Measurements from ENCODE around the gene DAB2IP. TPM values are rescaled to one million over a fixed set of nuclear protein-coding genes. Genes with fewer than 3 reads are reported as not detected.

Gene DAB2IP
- total and polyA plus RNA-seq, 2 experiments from 2014 or later, result 8.9 to 42.8 TPM

DNA sequence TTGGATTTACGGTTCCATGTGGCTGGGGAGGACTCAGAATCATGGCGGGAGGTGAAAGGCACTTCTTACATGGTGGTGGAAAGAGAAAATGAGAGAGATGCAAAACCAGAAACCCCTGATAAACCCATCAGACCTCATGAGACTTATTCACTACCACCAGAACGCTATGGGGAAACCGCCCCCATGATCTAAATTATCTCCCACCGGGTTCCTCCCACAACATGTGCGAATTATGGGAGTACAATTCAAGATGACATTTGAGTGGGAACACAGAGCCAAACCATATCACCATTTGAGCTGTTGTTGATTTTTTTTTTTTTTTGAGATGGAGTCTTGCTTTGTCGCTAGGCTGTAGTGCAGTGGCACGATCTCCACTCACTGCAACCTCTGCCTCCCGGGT is 16.5 kb downstream of the DAB2IP start (continued):
- TF ChIP-seq, protein P1, sequence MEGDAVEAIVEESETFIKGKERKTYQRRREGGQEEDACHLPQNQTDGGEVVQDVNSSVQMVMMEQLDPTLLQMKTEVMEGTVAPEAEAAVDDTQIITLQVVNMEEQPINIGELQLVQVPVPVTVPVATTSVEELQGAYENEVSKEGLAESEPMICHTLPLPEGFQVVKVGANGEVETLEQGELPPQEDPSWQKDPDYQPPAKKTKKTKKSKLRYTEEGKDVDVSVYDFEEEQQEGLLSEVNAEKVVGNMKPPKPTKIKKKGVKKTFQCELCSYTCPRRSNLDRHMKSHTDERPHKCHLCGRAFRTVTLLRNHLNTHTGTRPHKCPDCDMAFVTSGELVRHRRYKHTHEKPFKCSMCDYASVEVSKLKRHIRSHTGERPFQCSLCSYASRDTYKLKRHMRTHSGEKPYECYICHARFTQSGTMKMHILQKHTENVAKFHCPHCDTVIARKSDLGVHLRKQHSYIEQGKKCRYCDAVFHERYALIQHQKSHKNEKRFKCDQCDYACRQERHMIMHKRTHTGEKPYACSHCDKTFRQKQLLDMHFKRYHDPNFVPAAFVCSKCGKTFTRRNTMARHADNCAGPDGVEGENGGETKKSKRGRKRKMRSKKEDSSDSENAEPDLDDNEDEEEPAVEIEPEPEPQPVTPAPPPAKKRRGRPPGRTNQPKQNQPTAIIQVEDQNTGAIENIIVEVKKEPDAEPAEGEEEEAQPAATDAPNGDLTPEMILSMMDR (conservative IDR thresholded peaks at IDR 0.05; ENCODE audit: low read depth in 2 of 2), result no peak
- TF ChIP-seq EZH2phosphoT487 (IDR thresholded peaks at IDR 0.05; ENCODE audit: unreplicated experiment) (no peak), ZNF114 (CRISPR knock-in tag; IDR thresholded peaks at IDR 0.05) (no peak), CREB1 (CRISPR knock-in tag; IDR thresholded peaks at IDR 0.05; ENCODE audit: low read depth) (no peak), ZNF331 (CRISPR knock-in tag; IDR thresholded peaks at IDR 0.05; ENCODE audit: low read depth) (no peak)

DNA sequence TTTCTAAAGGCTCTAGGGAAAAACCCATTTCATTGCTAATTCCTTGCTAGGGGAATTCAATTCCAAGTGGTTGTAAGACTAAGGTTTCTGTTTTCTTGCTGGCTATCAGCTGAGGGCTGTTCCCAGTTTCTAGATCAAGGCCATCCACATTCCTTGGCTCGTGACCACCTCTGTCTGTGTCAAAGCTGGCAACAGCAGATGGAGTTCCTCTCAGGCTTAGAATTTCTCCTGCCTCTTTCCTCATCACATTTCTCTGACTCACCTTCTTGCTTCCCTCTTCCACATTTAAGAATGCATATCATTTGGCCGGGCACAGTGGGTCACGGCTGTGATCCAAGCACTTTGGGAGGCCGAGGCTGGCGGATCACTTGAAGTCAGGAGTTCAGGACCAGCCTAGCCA is 19.0 kb downstream of the DAB2IP start:
- no peak overlapping the region for H2AFZ ChIP-seq
- no peaks in the 10 kb centered on the region; the same call in 1 of the 2 replicates for H4K20me1 ChIP-seq (replicated peaks; ENCODE audit: insufficient read depth)
- no peaks in the 10 kb centered on the region for H3K9me2 ChIP-seq (ENCODE audit: insufficient read depth)
- H3K4me3 ChIP-seq, result no peak overlapping the region
- Mint-ChIP-seq H3K4me1 (peaks cover 19% of the 10 kb centered on the region), H3K36me3 (ENCODE audit: low read depth) (peaks cover 8% of the 10 kb centered on the region; the same call in 2 of the 3 replicates), H3K4me3 (no peak overlapping the region), H3K27ac (no peak overlapping the region), H3K9me3 (no peaks in the 10 kb centered on the region; the same call in 2 of the 3 replicates), H3K27me3 (ENCODE audit: insufficient read depth, low read depth, poor library complexity) (peaks cover 6% of the 10 kb centered on the region)
- peaks cover 2% of the 10 kb centered on the region; the same call in 1 of the 2 replicates for H3K79me2 ChIP-seq (replicated peaks; ENCODE audit: insufficient read depth)
- DNase-seq (ENCODE audit: low spot score) (no peak), ATAC-seq (no peak)
- no peaks in the 10 kb centered on the region for H3K36me3 ChIP-seq (ENCODE audit: insufficient read depth)
- no peaks in the 10 kb centered on the region for H3K27me3 ChIP-seq (ENCODE audit: insufficient read depth)
- H3K27ac ChIP-seq (ENCODE audit: low read depth), result no peak overlapping the region
- no peaks in the 10 kb centered on the region for H3K4me1 ChIP-seq (ENCODE audit: insufficient read depth)
- H3F3A ChIP-seq (replicated peaks; ENCODE audit: low read depth), result 0 out of 2 replicates have a peak, but pooled peaks cover 3% of the 10 kb centered on the region
- no peak overlapping the region for H3K4me2 ChIP-seq
- TF ChIP-seq, protein P2, sequence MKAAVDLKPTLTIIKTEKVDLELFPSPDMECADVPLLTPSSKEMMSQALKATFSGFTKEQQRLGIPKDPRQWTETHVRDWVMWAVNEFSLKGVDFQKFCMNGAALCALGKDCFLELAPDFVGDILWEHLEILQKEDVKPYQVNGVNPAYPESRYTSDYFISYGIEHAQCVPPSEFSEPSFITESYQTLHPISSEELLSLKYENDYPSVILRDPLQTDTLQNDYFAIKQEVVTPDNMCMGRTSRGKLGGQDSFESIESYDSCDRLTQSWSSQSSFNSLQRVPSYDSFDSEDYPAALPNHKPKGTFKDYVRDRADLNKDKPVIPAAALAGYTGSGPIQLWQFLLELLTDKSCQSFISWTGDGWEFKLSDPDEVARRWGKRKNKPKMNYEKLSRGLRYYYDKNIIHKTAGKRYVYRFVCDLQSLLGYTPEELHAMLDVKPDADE (IDR thresholded peaks at IDR 0.05), result no peak
- TF ChIP-seq, protein P3, sequence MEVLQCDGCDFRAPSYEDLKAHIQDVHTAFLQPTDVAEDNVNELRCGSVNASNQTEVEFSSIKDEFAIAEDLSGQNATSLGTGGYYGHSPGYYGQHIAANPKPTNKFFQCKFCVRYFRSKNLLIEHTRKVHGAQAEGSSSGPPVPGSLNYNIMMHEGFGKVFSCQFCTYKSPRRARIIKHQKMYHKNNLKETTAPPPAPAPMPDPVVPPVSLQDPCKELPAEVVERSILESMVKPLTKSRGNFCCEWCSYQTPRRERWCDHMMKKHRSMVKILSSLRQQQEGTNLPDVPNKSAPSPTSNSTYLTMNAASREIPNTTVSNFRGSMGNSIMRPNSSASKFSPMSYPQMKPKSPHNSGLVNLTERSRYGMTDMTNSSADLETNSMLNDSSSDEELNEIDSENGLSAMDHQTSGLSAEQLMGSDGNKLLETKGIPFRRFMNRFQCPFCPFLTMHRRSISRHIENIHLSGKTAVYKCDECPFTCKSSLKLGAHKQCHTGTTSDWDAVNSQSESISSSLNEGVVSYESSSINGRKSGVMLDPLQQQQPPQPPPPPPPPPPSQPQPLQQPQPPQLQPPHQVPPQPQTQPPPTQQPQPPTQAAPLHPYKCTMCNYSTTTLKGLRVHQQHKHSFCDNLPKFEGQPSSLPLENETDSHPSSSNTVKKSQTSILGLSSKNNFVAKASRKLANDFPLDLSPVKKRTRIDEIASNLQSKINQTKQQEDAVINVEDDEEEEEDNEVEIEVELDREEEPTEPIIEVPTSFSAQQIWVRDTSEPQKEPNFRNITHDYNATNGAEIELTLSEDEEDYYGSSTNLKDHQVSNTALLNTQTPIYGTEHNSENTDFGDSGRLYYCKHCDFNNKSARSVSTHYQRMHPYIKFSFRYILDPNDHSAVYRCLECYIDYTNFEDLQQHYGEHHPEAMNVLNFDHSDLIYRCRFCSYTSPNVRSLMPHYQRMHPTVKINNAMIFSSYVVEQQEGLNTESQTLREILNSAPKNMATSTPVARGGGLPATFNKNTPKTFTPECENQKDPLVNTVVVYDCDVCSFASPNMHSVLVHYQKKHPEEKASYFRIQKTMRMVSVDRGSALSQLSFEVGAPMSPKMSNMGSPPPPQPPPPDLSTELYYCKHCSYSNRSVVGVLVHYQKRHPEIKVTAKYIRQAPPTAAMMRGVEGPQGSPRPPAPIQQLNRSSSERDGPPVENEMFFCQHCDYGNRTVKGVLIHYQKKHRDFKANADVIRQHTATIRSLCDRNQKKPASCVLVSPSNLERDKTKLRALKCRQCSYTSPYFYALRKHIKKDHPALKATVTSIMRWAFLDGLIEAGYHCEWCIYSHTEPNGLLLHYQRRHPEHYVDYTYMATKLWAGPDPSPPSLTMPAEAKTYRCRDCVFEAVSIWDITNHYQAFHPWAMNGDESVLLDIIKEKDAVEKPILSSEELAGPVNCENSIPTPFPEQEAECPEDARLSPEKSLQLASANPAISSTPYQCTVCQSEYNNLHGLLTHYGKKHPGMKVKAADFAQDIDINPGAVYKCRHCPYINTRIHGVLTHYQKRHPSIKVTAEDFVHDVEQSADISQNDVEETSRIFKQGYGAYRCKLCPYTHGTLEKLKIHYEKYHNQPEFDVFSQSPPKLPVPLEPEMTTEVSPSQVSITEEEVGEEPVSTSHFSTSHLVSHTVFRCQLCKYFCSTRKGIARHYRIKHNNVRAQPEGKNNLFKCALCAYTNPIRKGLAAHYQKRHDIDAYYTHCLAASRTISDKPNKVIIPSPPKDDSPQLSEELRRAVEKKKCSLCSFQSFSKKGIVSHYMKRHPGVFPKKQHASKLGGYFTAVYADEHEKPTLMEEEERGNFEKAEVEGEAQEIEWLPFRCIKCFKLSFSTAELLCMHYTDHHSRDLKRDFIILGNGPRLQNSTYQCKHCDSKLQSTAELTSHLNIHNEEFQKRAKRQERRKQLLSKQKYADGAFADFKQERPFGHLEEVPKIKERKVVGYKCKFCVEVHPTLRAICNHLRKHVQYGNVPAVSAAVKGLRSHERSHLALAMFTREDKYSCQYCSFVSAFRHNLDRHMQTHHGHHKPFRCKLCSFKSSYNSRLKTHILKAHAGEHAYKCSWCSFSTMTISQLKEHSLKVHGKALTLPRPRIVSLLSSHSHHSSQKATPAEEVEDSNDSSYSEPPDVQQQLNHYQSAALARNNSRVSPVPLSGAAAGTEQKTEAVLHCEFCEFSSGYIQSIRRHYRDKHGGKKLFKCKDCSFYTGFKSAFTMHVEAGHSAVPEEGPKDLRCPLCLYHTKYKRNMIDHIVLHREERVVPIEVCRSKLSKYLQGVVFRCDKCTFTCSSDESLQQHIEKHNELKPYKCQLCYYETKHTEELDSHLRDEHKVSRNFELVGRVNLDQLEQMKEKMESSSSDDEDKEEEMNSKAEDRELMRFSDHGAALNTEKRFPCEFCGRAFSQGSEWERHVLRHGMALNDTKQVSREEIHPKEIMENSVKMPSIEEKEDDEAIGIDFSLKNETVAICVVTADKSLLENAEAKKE (CRISPR knock-in tag; IDR thresholded peaks at IDR 0.05), result no peak
- TF ChIP-seq EZH2 (IDR thresholded peaks at IDR 0.05; ENCODE audit: low read depth, unreplicated experiment) (no peak), CREB1 (CRISPR knock-in tag; IDR thresholded peaks at IDR 0.05; ENCODE audit: low read depth) (no peak), EZH2phosphoT487 (IDR thresholded peaks at IDR 0.05; ENCODE audit: unreplicated experiment) (no peak), JUNB (IDR thresholded peaks at IDR 0.05; ENCODE audit: unreplicated experiment) (no peak), NANOG (IDR thresholded peaks at IDR 0.05; ENCODE audit: borderline replicate concordance) (no peak), ZNF114 (CRISPR knock-in tag; IDR thresholded peaks at IDR 0.05) (no peak), STAT1 (IDR thresholded peaks at IDR 0.05; ENCODE audit: unreplicated experiment) (no peak), POLR2AphosphoS5 (IDR thresholded peaks at IDR 0.05; ENCODE audit: low read depth) (no peak), ZNF331 (CRISPR knock-in tag; IDR thresholded peaks at IDR 0.05; ENCODE audit: low read depth) (no peak)
- TF ChIP-seq, protein P4, sequence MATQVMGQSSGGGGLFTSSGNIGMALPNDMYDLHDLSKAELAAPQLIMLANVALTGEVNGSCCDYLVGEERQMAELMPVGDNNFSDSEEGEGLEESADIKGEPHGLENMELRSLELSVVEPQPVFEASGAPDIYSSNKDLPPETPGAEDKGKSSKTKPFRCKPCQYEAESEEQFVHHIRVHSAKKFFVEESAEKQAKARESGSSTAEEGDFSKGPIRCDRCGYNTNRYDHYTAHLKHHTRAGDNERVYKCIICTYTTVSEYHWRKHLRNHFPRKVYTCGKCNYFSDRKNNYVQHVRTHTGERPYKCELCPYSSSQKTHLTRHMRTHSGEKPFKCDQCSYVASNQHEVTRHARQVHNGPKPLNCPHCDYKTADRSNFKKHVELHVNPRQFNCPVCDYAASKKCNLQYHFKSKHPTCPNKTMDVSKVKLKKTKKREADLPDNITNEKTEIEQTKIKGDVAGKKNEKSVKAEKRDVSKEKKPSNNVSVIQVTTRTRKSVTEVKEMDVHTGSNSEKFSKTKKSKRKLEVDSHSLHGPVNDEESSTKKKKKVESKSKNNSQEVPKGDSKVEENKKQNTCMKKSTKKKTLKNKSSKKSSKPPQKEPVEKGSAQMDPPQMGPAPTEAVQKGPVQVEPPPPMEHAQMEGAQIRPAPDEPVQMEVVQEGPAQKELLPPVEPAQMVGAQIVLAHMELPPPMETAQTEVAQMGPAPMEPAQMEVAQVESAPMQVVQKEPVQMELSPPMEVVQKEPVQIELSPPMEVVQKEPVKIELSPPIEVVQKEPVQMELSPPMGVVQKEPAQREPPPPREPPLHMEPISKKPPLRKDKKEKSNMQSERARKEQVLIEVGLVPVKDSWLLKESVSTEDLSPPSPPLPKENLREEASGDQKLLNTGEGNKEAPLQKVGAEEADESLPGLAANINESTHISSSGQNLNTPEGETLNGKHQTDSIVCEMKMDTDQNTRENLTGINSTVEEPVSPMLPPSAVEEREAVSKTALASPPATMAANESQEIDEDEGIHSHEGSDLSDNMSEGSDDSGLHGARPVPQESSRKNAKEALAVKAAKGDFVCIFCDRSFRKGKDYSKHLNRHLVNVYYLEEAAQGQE (IDR thresholded peaks at IDR 0.05; ENCODE audit: unreplicated experiment), result no peak

Data from GM23338 (cell line).